ENCODE data around the gene METAP2. TPM values are rescaled to one million over a fixed set of nuclear protein-coding genes. Genes with fewer than 3 reads are reported as not detected.

The METAP2 gene
- polyA plus RNA-seq, 1 donor from 2014 or later = 37.5 TPM

DNA sequence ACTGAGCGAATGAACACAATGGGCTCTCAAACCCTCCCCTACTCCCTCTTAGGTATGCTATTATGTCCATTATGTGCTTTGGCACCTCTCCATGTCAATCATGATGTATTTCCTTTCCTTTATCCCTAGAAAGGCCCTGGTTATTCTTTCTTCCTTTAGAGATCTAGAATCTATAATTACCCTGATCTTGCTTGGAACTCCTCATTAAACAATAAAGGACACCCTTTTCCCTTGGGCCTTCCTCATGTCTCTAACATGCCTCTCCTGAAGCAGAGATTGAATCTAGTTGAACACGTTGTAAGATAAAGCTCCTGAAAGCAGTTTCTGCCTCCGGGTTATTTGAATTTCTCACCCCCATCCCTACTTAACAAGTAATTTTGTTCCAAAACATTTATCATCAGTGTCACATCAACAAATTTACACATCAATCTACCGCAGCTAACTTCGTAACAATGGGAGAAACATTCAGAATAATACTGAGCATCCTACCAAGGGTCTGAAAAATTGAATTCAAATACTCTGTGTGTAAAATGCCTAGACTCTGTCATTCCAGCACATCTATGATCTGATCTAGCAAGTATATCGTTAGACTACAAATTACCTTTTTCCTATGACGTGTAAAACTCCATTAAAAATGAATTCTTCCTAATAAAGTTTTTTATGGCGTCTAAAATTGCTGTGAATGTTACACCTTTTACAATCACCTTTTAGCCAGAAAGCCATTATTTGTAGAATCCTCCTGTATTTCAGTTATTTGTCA, 72.0 kb downstream of the METAP2 start:
- Mint-ChIP-seq H3K9me3 (peaks cover 0 to 2% (median 0%) of the 10 kb centered on the region in 3 donors), H3K36me3 (no peaks in the 10 kb centered on the region), H3K27me3 (peaks cover 2% of the 10 kb centered on the region), H3K27ac (no peak overlapping the region), H3K4me3 (peak overlapping the region in 1 of 4 donors; percentile 92), H3K4me1 (peaks cover 5 to 22% (median 10%) of the 10 kb centered on the region in 3 donors)

DNA sequence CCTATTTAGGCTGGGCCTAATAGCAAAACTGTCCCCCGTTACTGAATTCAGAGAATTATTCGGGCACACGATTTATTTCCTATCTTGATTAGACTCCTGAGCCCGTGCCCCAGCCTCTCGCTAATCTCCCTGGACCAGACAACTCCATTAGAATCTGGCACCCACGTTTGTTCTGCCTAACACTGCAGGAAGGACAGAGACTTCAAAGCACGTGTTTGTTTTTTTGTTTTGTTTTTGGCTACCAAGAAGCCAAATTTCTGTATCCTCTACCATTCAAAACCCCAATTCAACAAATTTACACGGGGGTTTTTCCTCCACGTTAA, 72.5 kb downstream of the METAP2 start:
- Mint-ChIP-seq H3K36me3 (no peaks in the 10 kb centered on the region), H3K27ac (no peak overlapping the region), H3K4me1 (peaks cover 5 to 27% (median 10%) of the 10 kb centered on the region in 3 donors), H3K9me3 (peaks cover 0 to 2% (median 0%) of the 10 kb centered on the region in 3 donors), H3K27me3 (peaks cover 2% of the 10 kb centered on the region), H3K4me3 (peak overlapping the region in 1 of 4 donors; percentile 92)

DNA sequence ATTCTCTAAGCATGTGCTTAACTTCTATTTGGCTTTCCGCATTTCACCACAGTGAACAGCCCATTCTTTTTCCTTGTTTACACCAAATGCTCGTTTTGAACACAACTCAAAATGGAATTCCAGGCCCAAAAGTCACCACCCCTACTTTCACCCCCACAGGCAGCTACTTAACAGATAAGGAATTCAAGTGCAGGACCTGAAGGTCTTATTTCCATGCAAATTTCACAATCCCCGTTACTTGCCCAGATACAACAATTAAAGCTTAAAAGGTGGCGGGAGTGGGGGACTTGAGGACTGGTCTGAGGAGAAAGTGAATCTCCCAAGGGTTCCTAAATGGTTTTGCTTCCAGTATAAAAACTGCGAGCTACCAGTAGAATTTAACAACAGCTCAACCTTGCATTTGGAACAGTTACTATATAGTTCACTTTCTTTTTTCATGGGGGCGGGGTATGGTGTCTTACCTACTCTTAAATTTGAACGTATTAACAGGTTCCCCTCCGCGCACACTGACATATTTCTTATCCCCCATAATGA, 73.6 kb downstream of the METAP2 start:
- H3K27me3 Mint-ChIP-seq = peaks cover 2% of the 10 kb centered on the region
- peak overlapping the region; percentile 90 to 98 (median 94) for H3K4me3 Mint-ChIP-seq
- H3K9me3 Mint-ChIP-seq = peaks cover 0 to 2% (median 0%) of the 10 kb centered on the region in 3 donors
- peaks cover 9 to 36% (median 17%) of the 10 kb centered on the region in 3 donors for H3K4me1 Mint-ChIP-seq
- H3K36me3 Mint-ChIP-seq = no peaks in the 10 kb centered on the region
- peak overlapping the region; percentile 68 to 87 (median 68) for H3K27ac Mint-ChIP-seq

DNA sequence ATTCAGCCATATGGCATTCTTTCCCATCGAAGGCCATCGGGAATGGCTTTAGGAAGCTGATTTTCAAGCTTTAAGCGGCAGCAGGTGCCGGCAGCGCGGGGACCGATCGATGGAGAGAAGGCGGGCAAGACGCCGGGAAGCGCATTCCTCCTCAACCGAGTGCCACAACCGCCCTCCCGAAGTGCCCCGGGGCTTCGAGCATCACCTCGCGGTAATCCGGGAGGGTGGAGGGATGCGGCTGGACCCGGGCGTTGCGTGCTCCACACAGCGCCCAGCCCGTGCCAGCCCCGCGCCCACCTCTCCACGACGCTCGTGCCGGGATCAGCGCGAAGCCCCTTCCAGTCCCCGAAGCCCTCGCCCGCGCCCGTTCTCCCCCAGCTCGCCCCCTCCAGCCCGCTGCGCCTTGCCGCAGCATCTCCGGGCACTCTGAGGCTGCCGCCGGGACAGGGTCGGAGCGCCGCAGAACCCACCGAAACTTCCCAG, 74.1 kb downstream of the METAP2 start:
- Mint-ChIP-seq H3K27ac (peak overlapping the region; percentile 68 to 88 (median 87)), H3K36me3 (no peaks in the 10 kb centered on the region), H3K27me3 (peaks cover 2% of the 10 kb centered on the region), H3K4me1 (peaks cover 9 to 36% (median 17%) of the 10 kb centered on the region in 3 donors), H3K9me3 (peaks cover 0 to 2% (median 0%) of the 10 kb centered on the region in 3 donors), H3K4me3 (peak overlapping the region; percentile 90 to 98 (median 94))

DNA sequence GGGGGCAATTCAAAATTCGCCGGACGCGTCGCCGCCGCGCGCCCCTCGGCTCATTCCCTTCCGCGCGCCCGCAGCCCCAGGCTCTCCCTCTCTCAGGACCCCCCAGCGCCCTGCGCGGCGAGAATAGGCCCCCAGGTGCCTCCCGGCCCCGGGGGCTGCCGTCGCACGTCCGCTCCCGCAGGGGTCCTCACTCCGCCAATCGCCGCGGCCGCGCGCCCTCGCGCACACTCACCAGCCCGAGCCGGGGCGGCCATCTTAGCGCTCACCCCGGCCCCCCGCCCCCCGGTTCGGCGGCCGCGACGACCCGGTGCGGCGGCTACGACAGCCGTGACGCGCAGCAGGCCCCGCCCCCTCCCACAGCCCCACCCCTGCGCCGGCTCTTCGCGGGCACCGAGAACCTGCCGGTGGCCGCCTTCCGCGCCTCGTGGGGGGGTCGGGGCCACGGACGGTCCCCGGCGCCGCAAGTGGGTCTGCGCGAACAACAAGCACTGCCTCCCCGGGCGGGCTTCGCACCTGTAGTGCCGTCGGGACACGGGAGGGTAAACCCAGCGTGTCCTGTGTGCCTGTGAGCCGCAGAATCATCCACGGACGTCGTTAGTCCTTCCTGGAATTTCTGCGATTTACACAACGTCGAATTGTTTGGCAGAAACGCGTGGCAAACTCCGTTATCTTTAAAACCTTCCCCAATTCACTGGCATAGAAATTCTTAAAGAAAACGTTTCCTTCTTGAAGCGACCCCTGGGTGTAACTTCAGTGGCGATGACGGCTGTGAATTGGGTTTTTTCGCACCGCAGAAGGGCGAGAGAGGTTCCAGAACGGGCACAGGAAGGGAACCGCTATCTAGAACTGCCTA, 74.8 kb downstream of the METAP2 start:
- peaks cover 2% of the 10 kb centered on the region for H3K27me3 Mint-ChIP-seq
- peak overlapping the region; percentile 89 to 95 (median 91) for H3K4me3 Mint-ChIP-seq
- peak overlapping the region; percentile 74 to 88 (median 82) for H3K27ac Mint-ChIP-seq
- peaks cover 0 to 2% (median 0%) of the 10 kb centered on the region in 3 donors for H3K9me3 Mint-ChIP-seq
- H3K36me3 Mint-ChIP-seq = no peaks in the 10 kb centered on the region
- peaks cover 9 to 36% (median 19%) of the 10 kb centered on the region in 3 donors for H3K4me1 Mint-ChIP-seq

DNA sequence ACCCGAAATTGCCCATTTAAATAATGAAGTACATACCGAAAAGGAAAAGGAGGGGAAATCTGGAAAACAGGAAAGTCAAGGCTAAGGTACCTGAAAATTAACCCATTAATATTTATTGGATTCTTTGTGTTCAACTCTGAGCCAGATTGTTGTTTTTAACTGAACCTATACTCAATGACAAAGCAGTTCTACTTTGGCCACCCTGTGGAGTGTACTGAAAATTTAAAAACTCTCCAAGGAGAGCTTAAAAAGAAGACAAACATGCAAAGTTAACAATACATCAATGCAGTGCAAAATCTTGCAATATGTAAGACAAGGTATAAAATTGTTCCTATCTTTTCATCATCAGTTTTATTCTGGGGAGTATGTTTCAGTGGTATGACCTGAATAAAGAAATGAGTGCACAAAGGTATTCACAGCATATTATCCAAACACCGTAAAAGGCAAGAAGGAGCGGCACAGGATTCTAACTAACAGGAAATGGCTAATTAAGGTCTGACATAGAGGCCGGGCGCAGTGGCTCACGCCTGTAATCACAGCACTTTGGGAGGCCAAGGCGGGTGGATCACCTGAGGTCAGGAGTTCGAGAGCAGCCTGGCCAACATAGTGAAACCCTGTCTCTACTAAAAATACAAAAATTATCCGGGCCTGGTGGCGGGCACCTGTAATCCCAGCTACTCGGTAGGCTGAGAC, 75.6 kb downstream of the METAP2 start:
- peaks cover 9 to 36% (median 19%) of the 10 kb centered on the region in 3 donors for H3K4me1 Mint-ChIP-seq
- H3K27me3 Mint-ChIP-seq = peaks cover 2% of the 10 kb centered on the region
- peak overlapping the region in 2 of 3 donors; percentile 74 to 82 for H3K27ac Mint-ChIP-seq
- no peaks in the 10 kb centered on the region for H3K36me3 Mint-ChIP-seq
- peaks cover 0 to 2% (median 0%) of the 10 kb centered on the region in 3 donors for H3K9me3 Mint-ChIP-seq
- H3K4me3 Mint-ChIP-seq = peak overlapping the region; percentile 89 to 92 (median 90)

DNA sequence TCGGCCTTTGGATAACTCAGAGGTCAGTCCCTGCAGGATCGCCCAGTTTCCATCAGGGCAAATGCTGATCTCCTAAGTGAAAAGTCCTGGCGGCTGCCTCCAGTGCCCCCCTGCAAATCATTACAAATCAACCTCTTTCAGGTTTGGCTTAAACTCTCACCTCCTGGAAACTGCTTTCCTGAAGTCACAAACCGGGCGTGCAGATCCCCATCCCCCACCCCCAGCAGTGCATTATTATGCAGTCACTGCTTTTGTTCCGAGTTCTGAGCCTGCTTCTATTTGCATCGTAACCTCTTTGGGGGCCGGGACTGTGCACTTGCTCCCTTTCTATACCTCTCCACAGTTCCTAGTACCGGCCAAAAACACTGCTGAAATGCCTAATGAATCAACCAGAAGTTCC, 77.4 kb downstream of the METAP2 start, which contains the start of gene USP44:
Gene USP44 (minus strand): TSS at position 172 of the 400 bp plus-strand sequence. CDS start 17,220 bp downstream, outside the sequence.
- H3K4me3 Mint-ChIP-seq = peak within 1 kb of the TSS in 3 of 4 donors; percentile 13 to 92 (median 59)

DNA sequence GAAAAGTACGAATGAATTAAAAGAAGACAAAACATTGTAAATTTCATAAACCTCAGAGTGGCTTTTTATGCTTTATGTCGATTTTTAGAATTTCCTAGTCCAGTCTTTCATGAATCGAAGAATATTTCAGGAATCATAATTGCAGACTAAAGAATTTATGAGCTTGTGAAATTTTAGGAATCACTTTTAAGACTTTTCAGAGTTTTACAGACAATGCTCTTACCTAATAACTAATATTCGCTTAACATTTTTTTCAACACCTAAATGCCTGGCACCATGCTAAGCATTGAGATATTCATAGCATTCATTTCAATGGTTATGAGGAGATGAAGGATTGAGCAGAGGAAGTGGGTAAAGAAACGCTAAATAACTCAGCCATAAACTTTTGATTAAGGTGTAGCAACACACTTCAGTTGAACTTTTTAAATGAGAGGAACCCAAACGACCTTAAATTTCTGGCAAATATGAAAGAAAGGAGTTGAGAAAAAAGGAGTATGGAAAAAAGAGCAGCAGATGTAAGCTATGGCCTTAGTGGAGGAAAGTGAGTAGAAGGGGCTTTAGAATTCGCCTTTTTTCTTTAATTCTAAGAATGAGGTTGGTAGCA, 78.1 kb downstream of the METAP2 start:
- peaks cover 0 to 2% (median 0%) of the 10 kb centered on the region in 3 donors for H3K9me3 Mint-ChIP-seq
- peak overlapping the region in 2 of 4 donors; percentile 59 to 92 for H3K4me3 Mint-ChIP-seq
- peaks cover 2% of the 10 kb centered on the region for H3K27me3 Mint-ChIP-seq
- H3K4me1 Mint-ChIP-seq = peaks cover 9 to 35% (median 15%) of the 10 kb centered on the region in 3 donors
- H3K27ac Mint-ChIP-seq = no peak overlapping the region
- H3K36me3 Mint-ChIP-seq = no peaks in the 10 kb centered on the region

More for the DNA sequence above, 77.4 kb downstream of the METAP2 start, which contains the start of gene USP44:
- H3K9me3 Mint-ChIP-seq = peaks cover 0 to 2% (median 0%) of the 10 kb centered on the region in 3 donors
- H3K36me3 Mint-ChIP-seq = no peaks in the 10 kb centered on the region
- H3K27me3 Mint-ChIP-seq = peaks cover 2% of the 10 kb centered on the region
- H3K4me1 Mint-ChIP-seq = peaks cover 9 to 36% (median 15%) of the 10 kb centered on the region in 3 donors
- no peak within 1 kb of the TSS for H3K27ac Mint-ChIP-seq

DNA sequence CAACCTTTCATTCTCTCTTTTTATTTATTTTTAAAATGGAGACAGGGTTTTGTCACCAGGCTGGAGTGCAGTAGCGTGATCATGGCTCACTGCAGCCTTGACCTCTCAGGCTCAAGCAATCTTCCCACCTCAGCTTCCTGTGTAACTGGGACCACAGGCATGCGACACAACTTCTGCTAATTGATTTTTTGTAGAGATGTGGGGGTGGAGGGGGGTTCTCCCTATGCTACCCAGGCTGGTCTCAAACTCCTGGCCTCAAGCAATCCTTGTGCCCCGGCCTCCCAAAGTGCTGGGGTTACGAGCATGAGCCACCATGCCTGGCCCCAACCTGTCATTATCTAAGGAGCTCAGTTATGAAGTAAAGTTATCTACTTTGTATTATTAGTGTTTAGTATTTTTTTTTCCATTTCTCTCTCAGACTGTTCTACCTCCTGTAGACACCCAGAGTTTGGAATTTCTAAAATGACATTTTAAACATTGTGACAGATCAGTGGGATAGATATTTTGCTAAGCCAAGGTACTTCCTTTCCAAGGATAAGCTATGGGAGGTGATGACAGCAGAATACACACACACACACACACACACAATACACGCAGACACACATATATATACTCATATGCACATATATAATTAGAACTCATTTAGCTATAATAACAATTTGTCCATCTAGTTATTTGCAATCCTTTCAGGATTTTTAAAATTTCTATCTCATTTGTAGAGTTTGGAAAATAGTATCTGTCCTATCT, 79.4 kb downstream of the METAP2 start:
- Mint-ChIP-seq H3K36me3 (no peaks in the 10 kb centered on the region), H3K4me3 (peak overlapping the region in 1 of 4 donors; percentile 1), H3K27ac (no peak overlapping the region), H3K4me1 (peaks cover 6 to 25% (median 9%) of the 10 kb centered on the region in 3 donors), H3K27me3 (no peaks in the 10 kb centered on the region), H3K9me3 (peaks cover 0 to 2% (median 0%) of the 10 kb centered on the region in 3 donors)

DNA sequence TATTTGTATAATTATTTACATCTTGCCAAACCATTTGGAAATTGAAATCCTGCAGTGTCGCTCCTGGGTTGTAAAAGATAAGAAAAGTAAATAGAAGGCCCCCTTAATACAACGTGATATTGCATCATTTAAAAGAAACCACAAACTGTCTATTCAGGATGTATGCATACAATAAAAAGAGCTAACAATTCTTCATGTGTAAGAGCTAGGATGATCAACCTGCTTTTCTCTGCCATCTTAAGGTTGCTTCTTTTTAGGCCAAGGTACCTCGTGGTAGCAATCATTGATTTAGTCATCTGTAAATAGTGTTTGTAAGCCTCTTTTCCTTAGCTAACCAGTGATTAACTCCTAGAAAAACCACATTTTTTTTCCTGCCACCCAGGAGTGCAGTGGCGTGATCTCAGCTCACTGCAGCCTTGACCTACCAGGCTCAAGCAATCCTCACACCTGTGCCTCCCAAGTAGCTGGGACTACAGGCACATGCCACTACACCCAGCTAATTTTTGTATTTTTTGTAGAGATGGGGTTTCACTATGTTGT, 80.7 kb downstream of the METAP2 start:
- H3K27ac Mint-ChIP-seq = no peak overlapping the region

DNA sequence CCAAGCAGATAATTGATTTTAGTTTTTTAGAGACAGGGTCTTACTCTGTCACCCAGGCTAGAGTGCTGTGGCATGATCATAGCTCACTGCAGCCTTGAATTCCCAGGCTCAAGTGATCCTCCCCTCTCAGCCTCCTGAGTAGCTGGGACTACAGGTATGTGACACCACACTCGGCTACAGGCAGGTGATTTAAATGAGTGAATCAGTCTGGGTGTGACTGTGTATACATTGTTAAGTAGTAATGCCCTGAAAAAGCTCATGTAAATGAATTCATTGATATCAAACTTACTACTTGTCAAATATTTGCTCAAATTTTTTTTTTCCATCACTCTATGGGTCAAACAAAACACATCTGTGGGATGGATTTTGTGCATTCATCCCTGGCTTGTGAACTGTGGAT, 83.7 kb downstream of the METAP2 start:
- H3K27me3 Mint-ChIP-seq = peaks cover 2% of the 10 kb centered on the region
- H3K4me1 Mint-ChIP-seq = peaks cover 0 to 2% (median 0%) of the 10 kb centered on the region in 3 donors
- no peaks in the 10 kb centered on the region for H3K9me3 Mint-ChIP-seq
- H3K36me3 Mint-ChIP-seq = no peaks in the 10 kb centered on the region
- H3K4me3 Mint-ChIP-seq = no peak overlapping the region
- H3K27ac Mint-ChIP-seq = no peak overlapping the region

More for the DNA sequence above, 80.7 kb downstream of the METAP2 start:
- H3K9me3 Mint-ChIP-seq = no peaks in the 10 kb centered on the region
- H3K4me1 Mint-ChIP-seq = peaks cover 4 to 17% (median 9%) of the 10 kb centered on the region in 3 donors
- H3K4me3 Mint-ChIP-seq = no peak overlapping the region
- no peaks in the 10 kb centered on the region for H3K36me3 Mint-ChIP-seq
- no peaks in the 10 kb centered on the region for H3K27me3 Mint-ChIP-seq

Data from IgD-negative memory B cell (primary cell).